Fibroblast of mammary gland (primary cell): Measurements from ENCODE around the gene AP1S3.

Source experiments
- DNase-seq: peaks from one replicate; pipeline ENCODE4 v3.0.0-alpha.2; 2010; ENCODE audit warnings: low read depth
- H3K4me3 ChIP-seq: 2 replicates; pipeline ENCODE4 v1.5.1; 2011; ENCODE audit warnings: low read depth, mild to moderate bottlenecking, low read length, moderate library complexity; ENCODE audit not compliant: control insufficient read depth
- CTCF ChIP-seq: conservative IDR thresholded peaks from 2 replicates; pipeline ENCODE4 v1.5.1; 2011; ENCODE audit warnings: low read depth, low read length, inconsistent platforms; ENCODE audit not compliant: control insufficient read depth, insufficient read depth

Gene AP1S3

GRCh38 chr2:223855426-223855825, 18.0 kb upstream of the AP1S3 start:
- peak; percentile 31 for DNase-seq

GRCh38 chr2:223854741-223855140, 17.4 kb upstream of the AP1S3 start:
- H3K4me3 ChIP-seq = no peak overlapping the region
- TF ChIP-seq CTCF = no peak

More at GRCh38 chr2:223855426-223855825, 18.0 kb upstream of the AP1S3 start:
- no peak overlapping the region for H3K4me3 ChIP-seq
- no peak for TF ChIP-seq CTCF

GRCh38 chr2:223853425-223853837, 16.0 kb upstream of the AP1S3 start:
- no peak for TF ChIP-seq CTCF
- peak; percentile 54 for DNase-seq
- no peak overlapping the region for H3K4me3 ChIP-seq

More at GRCh38 chr2:223854741-223855140, 17.4 kb upstream of the AP1S3 start:
- no peak for DNase-seq

GRCh38 chr2:223852281-223852795, 15.0 kb upstream of the AP1S3 start:
- no peak for TF ChIP-seq CTCF
- H3K4me3 ChIP-seq = no peak overlapping the region
- no peak for DNase-seq

GRCh38 chr2:223847410-223847809, 10.0 kb upstream of the AP1S3 start:
- no peak overlapping the region for H3K4me3 ChIP-seq
- no peak for DNase-seq
- TF ChIP-seq CTCF = no peak

- DNase-seq = peak; percentile 64
- TF ChIP-seq CTCF = no peak
- no peak overlapping the region for H3K4me3 ChIP-seq
Observed at GRCh38 chr2:223846515-223846914, 9.1 kb upstream of the AP1S3 start.
